Colonic mucosa (tissue), 4 donors: Measurements from ENCODE around the gene RNF145. TPM values are rescaled to one million over a fixed set of nuclear protein-coding genes. Genes with fewer than 3 reads are reported as not detected.
A peak's percentile ranks its signal among the peaks of the same experiment; 100 is the strongest.

ENCODE experiments used
- DNase-seq: peaks from one replicate; pipeline ENCODE4 v3.0.0-alpha.2; 2020
- H3K27ac ChIP-seq: fragments of 200-600 bp; one replicate; pipeline ENCODE4 v1.8.0; 2021
- H3K27me3 ChIP-seq: fragments of 200-600 bp; one replicate; pipeline ENCODE4 v1.8.0; 2021
- H3K36me3 ChIP-seq: fragments of 200-600 bp; one replicate; pipeline ENCODE4 v1.8.0; 2021
- H3K4me1 ChIP-seq: fragments of 200-600 bp; one replicate; pipeline ENCODE4 v1.8.0; 2021; ENCODE audit warnings: mild to moderate bottlenecking
- H3K4me3 ChIP-seq: fragments of 200-600 bp; one replicate; pipeline ENCODE4 v1.8.0; 2021
- H3K9ac ChIP-seq, 2 donors: one replicate each; pipeline ENCODE4 v1.7.0; 2013; ENCODE audit warnings: control low read depth in 2 of 2, low read depth in 2 of 2, low read length in 2 of 2
- H3K9me3 ChIP-seq: fragments of 200-600 bp; one replicate; pipeline ENCODE4 v1.8.0; 2021
- intact Hi-C: fragments of 100-400 bp; cut with DNase I; formaldehyde crosslinking; loops from one replicate; pipeline ENCODE4 v1.14.1; 2022
- total RNA-seq, 2 donors: library from RNA; stranded (reverse); fragmentation: NEBNext Ultra II Directional in 1 of 2; extraction: Animal tissue kit (Norgen Biotek cat#: 25700) in 1 of 2; gene quantifications; one replicate each; pipeline ENCODE4 v1.2.1, GENCODE V29; 2021
- TF ChIP-seq, protein P1 (sequence below): fragments of 200-600 bp; IDR thresholded peaks from one replicate; pipeline ENCODE4 v1.8.0; 2022; ENCODE audit warnings: antibody characterized with exemption, mild to moderate bottlenecking
- donor health status: healthy.
- donor health status: DM: no; HTN: no; CAD: no.
- donor health status: DM: no; HTN: no; CAD: no.

The RNF145 gene
- total RNA-seq, 2 donors from 2014 or later = 58.8 to 92.3 TPM

- peak; percentile 81 for DNase-seq
- Histone ChIP-seq H3K9me3 (no peaks in the 10 kb centered on the region), H3K36me3 (no peaks in the 10 kb centered on the region), H3K9ac (peak overlapping the region; percentile 93 to 98), H3K27me3 (no peaks in the 10 kb centered on the region), H3K27ac (peak overlapping the region; percentile 95), H3K4me3 (peak overlapping the region; percentile 84), H3K4me1 (peaks cover 7% of the 10 kb centered on the region)
- TF ChIP-seq, protein P1, sequence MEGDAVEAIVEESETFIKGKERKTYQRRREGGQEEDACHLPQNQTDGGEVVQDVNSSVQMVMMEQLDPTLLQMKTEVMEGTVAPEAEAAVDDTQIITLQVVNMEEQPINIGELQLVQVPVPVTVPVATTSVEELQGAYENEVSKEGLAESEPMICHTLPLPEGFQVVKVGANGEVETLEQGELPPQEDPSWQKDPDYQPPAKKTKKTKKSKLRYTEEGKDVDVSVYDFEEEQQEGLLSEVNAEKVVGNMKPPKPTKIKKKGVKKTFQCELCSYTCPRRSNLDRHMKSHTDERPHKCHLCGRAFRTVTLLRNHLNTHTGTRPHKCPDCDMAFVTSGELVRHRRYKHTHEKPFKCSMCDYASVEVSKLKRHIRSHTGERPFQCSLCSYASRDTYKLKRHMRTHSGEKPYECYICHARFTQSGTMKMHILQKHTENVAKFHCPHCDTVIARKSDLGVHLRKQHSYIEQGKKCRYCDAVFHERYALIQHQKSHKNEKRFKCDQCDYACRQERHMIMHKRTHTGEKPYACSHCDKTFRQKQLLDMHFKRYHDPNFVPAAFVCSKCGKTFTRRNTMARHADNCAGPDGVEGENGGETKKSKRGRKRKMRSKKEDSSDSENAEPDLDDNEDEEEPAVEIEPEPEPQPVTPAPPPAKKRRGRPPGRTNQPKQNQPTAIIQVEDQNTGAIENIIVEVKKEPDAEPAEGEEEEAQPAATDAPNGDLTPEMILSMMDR = no peak
- intact Hi-C loops = no loop called here
These were observed 1.5 kb downstream of the RNF145 start for GRCh38 chr5:159207686-159208513.

- Histone ChIP-seq H3K27ac (peak overlapping the region; percentile 95), H3K36me3 (no peaks in the 10 kb centered on the region), H3K4me1 (peaks cover 7% of the 10 kb centered on the region), H3K9me3 (no peaks in the 10 kb centered on the region), H3K4me3 (peak overlapping the region; percentile 84), H3K27me3 (no peaks in the 10 kb centered on the region), H3K9ac (peak overlapping the region; percentile 93 to 98)
- DNase-seq = no peak
- TF ChIP-seq, protein P1 = no peak
- intact Hi-C loops = no loop called here
These were observed 2.1 kb downstream of the RNF145 start for GRCh38 chr5:159207222-159207685.

DNA sequence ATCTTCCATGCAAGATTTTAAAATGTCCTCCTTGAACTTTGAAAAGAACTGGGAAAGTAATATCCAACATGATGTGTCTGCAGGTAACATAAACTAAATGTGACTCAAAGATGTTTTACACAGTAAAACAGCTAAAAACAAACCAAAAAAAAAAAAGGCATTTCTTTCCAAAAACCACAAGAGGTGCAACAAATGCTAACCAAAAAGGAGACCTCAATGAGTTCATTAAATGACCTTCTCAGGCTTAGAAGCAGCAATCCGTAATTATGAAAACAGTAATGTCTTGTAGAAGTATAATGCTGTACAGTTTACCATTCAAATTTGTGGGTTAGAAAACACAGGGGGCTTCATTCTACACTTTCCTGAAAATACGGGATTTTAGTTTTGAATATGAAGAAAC lies 2.5 kb downstream of the RNF145 start:
- Histone ChIP-seq H3K27me3 (no peaks in the 10 kb centered on the region), H3K27ac (peak overlapping the region; percentile 95), H3K36me3 (no peaks in the 10 kb centered on the region), H3K9ac (peak overlapping the region in 1 of 2 donors; percentile 98), H3K9me3 (no peaks in the 10 kb centered on the region), H3K4me3 (no peak overlapping the region), H3K4me1 (peaks cover 7% of the 10 kb centered on the region)
- TF ChIP-seq, protein P1 = no peak
- intact Hi-C loops = no loop called here
- no peak for DNase-seq

DNA sequence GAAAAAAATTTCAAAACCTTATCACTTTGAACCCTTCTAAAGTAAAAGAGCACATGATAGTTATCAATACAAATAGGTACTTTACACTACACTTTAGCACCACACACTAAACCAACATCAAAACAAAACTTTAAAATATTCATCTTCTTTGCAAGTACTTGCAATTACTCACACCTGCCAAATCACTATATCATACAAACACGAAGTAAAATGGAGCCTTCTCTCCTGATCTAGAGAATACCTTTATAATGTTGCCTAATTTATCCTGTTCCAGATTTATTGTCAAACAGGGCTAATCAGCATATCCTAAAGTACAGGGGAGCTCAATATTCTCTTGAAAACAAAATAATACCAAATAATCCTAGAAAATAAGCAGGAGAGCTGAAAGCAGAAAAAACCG lies 3.0 kb downstream of the RNF145 start:
- Histone ChIP-seq H3K27me3 (no peaks in the 10 kb centered on the region), H3K27ac (peak overlapping the region; percentile 95), H3K4me1 (peaks cover 7% of the 10 kb centered on the region), H3K9ac (peak overlapping the region in 1 of 2 donors; percentile 98), H3K36me3 (no peaks in the 10 kb centered on the region), H3K4me3 (peak overlapping the region; percentile 12), H3K9me3 (no peaks in the 10 kb centered on the region)
- DNase-seq = no peak
- TF ChIP-seq, protein P1 = no peak
- intact Hi-C loops = no loop called here

DNA sequence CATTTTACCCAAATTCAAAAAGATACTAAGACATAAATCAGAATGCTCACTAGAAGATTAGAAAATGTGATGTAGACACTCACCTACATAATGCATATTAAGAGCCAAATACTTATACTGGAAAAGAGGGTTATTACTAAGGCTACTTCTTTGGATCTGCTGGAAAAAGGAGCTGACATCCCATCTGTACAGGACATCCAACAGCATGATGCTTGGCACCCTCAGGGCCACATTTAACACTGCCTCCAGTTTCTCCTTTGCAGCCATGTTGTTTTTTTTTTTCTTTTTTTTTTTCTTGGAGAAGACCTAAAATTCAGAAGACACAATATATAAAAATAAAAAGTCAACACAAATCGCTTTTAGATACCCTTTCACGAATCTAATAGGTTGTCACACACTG lies 6.0 kb downstream of the RNF145 start:
- Histone ChIP-seq H3K27me3 (no peaks in the 10 kb centered on the region), H3K4me3 (no peak overlapping the region), H3K9ac (no peak overlapping the region), H3K27ac (no peak overlapping the region), H3K36me3 (no peaks in the 10 kb centered on the region), H3K4me1 (no peaks in the 10 kb centered on the region), H3K9me3 (no peaks in the 10 kb centered on the region)
- DNase-seq = no peak
- TF ChIP-seq, protein P1 = no peak
- intact Hi-C loops = no loop called here
